ENCODE data around the gene RUNX2. TPM values are rescaled to one million over a fixed set of nuclear protein-coding genes. Genes with fewer than 3 reads are reported as not detected.
A peak's percentile ranks its signal among the peaks of the same experiment; 100 is the strongest.

The RUNX2 gene
- total and polyA plus RNA-seq, 2 experiments from 2014 or later, result 0.66 to 1.7 TPM

DNA sequence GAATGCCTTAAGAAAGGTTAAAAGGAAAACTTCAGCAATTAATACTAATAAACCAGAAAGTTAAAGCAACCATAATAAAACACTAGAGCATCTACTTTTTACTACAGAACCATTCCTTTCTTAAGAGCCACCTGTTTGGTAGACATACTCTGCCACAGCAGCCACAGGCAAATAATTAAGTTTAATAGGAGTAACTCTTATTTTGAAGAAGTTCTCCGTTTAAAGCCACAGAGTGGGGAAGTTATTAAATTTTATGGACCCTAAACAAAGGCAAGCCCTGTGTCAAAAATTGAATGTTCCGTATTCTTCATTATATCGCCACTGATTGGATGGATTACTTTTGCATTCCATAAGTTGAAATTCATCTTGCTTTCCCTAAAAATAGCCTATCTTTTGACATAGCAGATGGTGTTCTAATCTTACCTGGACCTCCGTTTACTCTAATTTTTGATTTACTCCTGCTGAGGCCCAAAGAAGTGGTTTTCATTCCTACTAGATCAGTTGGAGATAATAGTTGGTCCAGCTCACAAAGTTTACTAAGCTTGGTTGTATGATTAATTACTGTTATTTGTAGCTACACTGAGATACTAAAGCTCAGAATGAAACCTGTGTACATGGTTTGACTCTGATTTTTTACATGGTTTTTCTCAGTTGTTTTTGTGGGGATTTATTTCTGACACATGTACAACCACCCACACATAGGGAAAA lies 190.0 kb downstream of the RUNX2 start:
- H3K36me3 Mint-ChIP-seq (ENCODE audit: low read depth), result no peaks in the 10 kb centered on the region
- no peak overlapping the region; the same call in 1 of the 2 replicates for H3K27ac Mint-ChIP-seq
- ATAC-seq, result no peak
- Histone ChIP-seq H3K9me2 (ENCODE audit: insufficient read depth) (no peaks in the 10 kb centered on the region), H3K4me2 (no peak overlapping the region), H3K4me1 (ENCODE audit: insufficient read depth) (peaks cover 59% of the 10 kb centered on the region), H3F3A (replicated peaks; ENCODE audit: low read depth) (no peaks in the 10 kb centered on the region), H2AFZ (no peak overlapping the region), H3K27me3 (ENCODE audit: insufficient read depth) (no peaks in the 10 kb centered on the region), H3K4me3 (no peak overlapping the region), H3K36me3 (ENCODE audit: insufficient read depth) (no peaks in the 10 kb centered on the region), H4K20me1 (replicated peaks; ENCODE audit: insufficient read depth) (no peaks in the 10 kb centered on the region), H3K27ac (ENCODE audit: low read depth) (no peak overlapping the region), H3K79me2 (replicated peaks; ENCODE audit: insufficient read depth) (no peaks in the 10 kb centered on the region)
- H3K4me3 Mint-ChIP-seq, result no peak overlapping the region
- DNase-seq (ENCODE audit: low spot score), result no peak
- no peaks in the 10 kb centered on the region for H3K9me3 Mint-ChIP-seq
- H3K27me3 Mint-ChIP-seq (ENCODE audit: insufficient read depth, low read depth, poor library complexity), result peaks cover 3% of the 10 kb centered on the region
- TF ChIP-seq ZNF114 (CRISPR knock-in tag; IDR thresholded peaks at IDR 0.05), result no peak
- TF ChIP-seq ZNF331 (CRISPR knock-in tag; IDR thresholded peaks at IDR 0.05; ENCODE audit: low read depth), result no peak
- TF ChIP-seq EZH2phosphoT487 (IDR thresholded peaks at IDR 0.05; ENCODE audit: unreplicated experiment), result no peak
- no peak for TF ChIP-seq JUNB (IDR thresholded peaks at IDR 0.05; ENCODE audit: unreplicated experiment)
- no peak for TF ChIP-seq STAT1 (IDR thresholded peaks at IDR 0.05; ENCODE audit: unreplicated experiment)
- TF ChIP-seq NANOG (IDR thresholded peaks at IDR 0.05; ENCODE audit: borderline replicate concordance), result no peak
- TF ChIP-seq, protein P1, sequence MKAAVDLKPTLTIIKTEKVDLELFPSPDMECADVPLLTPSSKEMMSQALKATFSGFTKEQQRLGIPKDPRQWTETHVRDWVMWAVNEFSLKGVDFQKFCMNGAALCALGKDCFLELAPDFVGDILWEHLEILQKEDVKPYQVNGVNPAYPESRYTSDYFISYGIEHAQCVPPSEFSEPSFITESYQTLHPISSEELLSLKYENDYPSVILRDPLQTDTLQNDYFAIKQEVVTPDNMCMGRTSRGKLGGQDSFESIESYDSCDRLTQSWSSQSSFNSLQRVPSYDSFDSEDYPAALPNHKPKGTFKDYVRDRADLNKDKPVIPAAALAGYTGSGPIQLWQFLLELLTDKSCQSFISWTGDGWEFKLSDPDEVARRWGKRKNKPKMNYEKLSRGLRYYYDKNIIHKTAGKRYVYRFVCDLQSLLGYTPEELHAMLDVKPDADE (IDR thresholded peaks at IDR 0.05), result no peak
- TF ChIP-seq, protein P2, sequence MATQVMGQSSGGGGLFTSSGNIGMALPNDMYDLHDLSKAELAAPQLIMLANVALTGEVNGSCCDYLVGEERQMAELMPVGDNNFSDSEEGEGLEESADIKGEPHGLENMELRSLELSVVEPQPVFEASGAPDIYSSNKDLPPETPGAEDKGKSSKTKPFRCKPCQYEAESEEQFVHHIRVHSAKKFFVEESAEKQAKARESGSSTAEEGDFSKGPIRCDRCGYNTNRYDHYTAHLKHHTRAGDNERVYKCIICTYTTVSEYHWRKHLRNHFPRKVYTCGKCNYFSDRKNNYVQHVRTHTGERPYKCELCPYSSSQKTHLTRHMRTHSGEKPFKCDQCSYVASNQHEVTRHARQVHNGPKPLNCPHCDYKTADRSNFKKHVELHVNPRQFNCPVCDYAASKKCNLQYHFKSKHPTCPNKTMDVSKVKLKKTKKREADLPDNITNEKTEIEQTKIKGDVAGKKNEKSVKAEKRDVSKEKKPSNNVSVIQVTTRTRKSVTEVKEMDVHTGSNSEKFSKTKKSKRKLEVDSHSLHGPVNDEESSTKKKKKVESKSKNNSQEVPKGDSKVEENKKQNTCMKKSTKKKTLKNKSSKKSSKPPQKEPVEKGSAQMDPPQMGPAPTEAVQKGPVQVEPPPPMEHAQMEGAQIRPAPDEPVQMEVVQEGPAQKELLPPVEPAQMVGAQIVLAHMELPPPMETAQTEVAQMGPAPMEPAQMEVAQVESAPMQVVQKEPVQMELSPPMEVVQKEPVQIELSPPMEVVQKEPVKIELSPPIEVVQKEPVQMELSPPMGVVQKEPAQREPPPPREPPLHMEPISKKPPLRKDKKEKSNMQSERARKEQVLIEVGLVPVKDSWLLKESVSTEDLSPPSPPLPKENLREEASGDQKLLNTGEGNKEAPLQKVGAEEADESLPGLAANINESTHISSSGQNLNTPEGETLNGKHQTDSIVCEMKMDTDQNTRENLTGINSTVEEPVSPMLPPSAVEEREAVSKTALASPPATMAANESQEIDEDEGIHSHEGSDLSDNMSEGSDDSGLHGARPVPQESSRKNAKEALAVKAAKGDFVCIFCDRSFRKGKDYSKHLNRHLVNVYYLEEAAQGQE (IDR thresholded peaks at IDR 0.05; ENCODE audit: unreplicated experiment), result no peak
- H3K4me1 Mint-ChIP-seq, result peaks cover 58% of the 10 kb centered on the region

DNA sequence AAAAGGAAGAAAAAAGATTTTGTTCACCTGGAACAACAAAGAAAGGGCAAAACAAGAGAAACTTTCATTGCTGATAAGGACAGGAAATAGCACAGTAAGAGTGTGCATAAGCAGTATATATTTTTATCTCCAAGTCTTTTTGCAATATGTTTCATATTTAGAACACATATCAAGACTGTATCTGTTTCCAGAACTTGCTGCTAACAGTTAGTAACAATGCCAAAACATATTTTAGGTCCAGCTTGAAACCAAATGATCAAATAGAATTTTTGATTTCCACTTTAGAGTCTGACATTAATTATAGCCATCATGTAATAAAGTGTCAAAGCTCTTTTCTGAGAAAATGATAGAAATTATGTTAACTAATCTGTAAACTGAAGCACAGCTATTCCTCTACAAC lies 193.1 kb downstream of the RUNX2 start:
- peak overlapping the region; percentile 80; the same call in 1 of the 2 replicates for H3K27ac ChIP-seq (ENCODE audit: low read depth)
- H3K4me3 ChIP-seq, result no peak overlapping the region
- no peaks in the 10 kb centered on the region for H4K20me1 ChIP-seq (replicated peaks; ENCODE audit: insufficient read depth)
- no peaks in the 10 kb centered on the region for H3K27me3 ChIP-seq (ENCODE audit: insufficient read depth)
- Mint-ChIP-seq H3K27me3 (ENCODE audit: insufficient read depth, low read depth, poor library complexity) (no peaks in the 10 kb centered on the region), H3K27ac (peak overlapping the region; percentile 89), H3K4me3 (no peak overlapping the region), H3K9me3 (no peaks in the 10 kb centered on the region), H3K36me3 (ENCODE audit: low read depth) (no peaks in the 10 kb centered on the region), H3K4me1 (peaks cover 30% of the 10 kb centered on the region)
- H3K36me3 ChIP-seq (ENCODE audit: insufficient read depth), result no peaks in the 10 kb centered on the region
- no peak for ATAC-seq
- no peaks in the 10 kb centered on the region for H3K9me2 ChIP-seq (ENCODE audit: insufficient read depth)
- no peak for DNase-seq (ENCODE audit: low spot score)
- no peaks in the 10 kb centered on the region for H3F3A ChIP-seq (replicated peaks; ENCODE audit: low read depth)
- H3K4me2 ChIP-seq, result 0 out of 2 replicates have a peak overlapping the region, but pooled peaks have one; percentile 37
- peaks cover 35% of the 10 kb centered on the region for H3K4me1 ChIP-seq (ENCODE audit: insufficient read depth)
- H3K79me2 ChIP-seq (replicated peaks; ENCODE audit: insufficient read depth), result no peaks in the 10 kb centered on the region
- no peak overlapping the region for H2AFZ ChIP-seq
- TF ChIP-seq, protein P2 (IDR thresholded peaks at IDR 0.05; ENCODE audit: unreplicated experiment), result no peak
- TF ChIP-seq ZNF114 (CRISPR knock-in tag; IDR thresholded peaks at IDR 0.05) (no peak), STAT1 (IDR thresholded peaks at IDR 0.05; ENCODE audit: unreplicated experiment) (no peak), POLR2AphosphoS5 (IDR thresholded peaks at IDR 0.05; ENCODE audit: low read depth) (no peak), EZH2phosphoT487 (IDR thresholded peaks at IDR 0.05; ENCODE audit: unreplicated experiment) (no peak), ZNF331 (CRISPR knock-in tag; IDR thresholded peaks at IDR 0.05; ENCODE audit: low read depth) (no peak), JUNB (IDR thresholded peaks at IDR 0.05; ENCODE audit: unreplicated experiment) (no peak)
- TF ChIP-seq, protein P3, sequence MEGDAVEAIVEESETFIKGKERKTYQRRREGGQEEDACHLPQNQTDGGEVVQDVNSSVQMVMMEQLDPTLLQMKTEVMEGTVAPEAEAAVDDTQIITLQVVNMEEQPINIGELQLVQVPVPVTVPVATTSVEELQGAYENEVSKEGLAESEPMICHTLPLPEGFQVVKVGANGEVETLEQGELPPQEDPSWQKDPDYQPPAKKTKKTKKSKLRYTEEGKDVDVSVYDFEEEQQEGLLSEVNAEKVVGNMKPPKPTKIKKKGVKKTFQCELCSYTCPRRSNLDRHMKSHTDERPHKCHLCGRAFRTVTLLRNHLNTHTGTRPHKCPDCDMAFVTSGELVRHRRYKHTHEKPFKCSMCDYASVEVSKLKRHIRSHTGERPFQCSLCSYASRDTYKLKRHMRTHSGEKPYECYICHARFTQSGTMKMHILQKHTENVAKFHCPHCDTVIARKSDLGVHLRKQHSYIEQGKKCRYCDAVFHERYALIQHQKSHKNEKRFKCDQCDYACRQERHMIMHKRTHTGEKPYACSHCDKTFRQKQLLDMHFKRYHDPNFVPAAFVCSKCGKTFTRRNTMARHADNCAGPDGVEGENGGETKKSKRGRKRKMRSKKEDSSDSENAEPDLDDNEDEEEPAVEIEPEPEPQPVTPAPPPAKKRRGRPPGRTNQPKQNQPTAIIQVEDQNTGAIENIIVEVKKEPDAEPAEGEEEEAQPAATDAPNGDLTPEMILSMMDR (conservative IDR thresholded peaks at IDR 0.05; ENCODE audit: low read depth in 2 of 2), result no peak
